Measurements from ENCODE around the gene GRM2. TPM values are rescaled to one million over a fixed set of nuclear protein-coding genes. Genes with fewer than 3 reads are reported as not detected.

The GRM2 gene
- total and polyA plus RNA-seq, 10 of the 15 experiments (the other 5 are each of a cell fraction or from before 2014, with no cell fraction given), result 0.01 to 0.14 (median 0.06) TPM; not detected in 5

GRCh38 chr3:51678641-51679040 lies 28.2 kb upstream of the GRM2 start:
- H3K79me2 ChIP-seq (ENCODE audit: control insufficient read depth, insufficient read depth, low read length), result peaks cover 9% of the 10 kb centered on the region
- BruUV-seq (replicated peaks), result no TSS peak
- ChIA-PET SMC1A (ENCODE audit: uncharacterized antibody, unreplicated experiment) (interaction anchor here (5.2 kb wide), 1 partner anchor 178 kb away, joined by 113 read pairs; the partner anchor contains the start of gene DCAF1), POLR2A (interaction anchor here (0.6 kb wide), 1 partner anchor 136 kb away, joined by 8 read pairs; no protein-coding TSS in a partner anchor), RAD21 (ENCODE audit: unreplicated experiment) (interaction anchor here (6.4 kb wide), 1 partner anchor 177 kb away, joined by 182 read pairs; the partner anchor contains the start of gene DCAF1), CTCF (interaction anchor here (1.2 to 11.7 kb wide), 4 partner anchors 7 to 176 kb away, joined by 3 to 243 read pairs (median 161); partner anchors contain the start of genes DCAF1 and TEX264)
- H3K27me3 ChIP-seq (replicated peaks in 1 of 2; ENCODE audit: control insufficient read depth in 2 of 2, insufficient read depth in 2 of 2, low read length in 1 of 2), result no peaks in the 10 kb centered on the region
- no peak overlapping the region for H3K4me3 ChIP-seq
- in situ Hi-C loops (cut with MboI), result loop anchor here (25.0 kb wide), 1 partner anchor 1066 kb away; the partner anchor contains the start of genes CISH and MAPKAPK3
- intact Hi-C loops (cut with micrococcal nuclease; ENCODE audit: unreplicated experiment), result no loop called here
- DNase-seq (ENCODE audit: low read depth, low spot score) (no peak), ATAC-seq (no peak), FAIRE-seq (no peak)
- no peak overlapping the region for H2AFZ ChIP-seq (ENCODE audit: control insufficient read depth, low read depth, low read length)
- no peak overlapping the region for H3K9ac ChIP-seq (ENCODE audit: control insufficient read depth, insufficient read depth, low read length)
- no peak overlapping the region for H3K4me2 ChIP-seq (ENCODE audit: control insufficient read depth, insufficient read depth)
- 95% methylated on average over 2 of the region's 2 CpGs for WGBS (ENCODE audit: insufficient coverage, insufficient replicate concordance, low lambda C conversion rate, missing lambda C conversion rate)
- H3K4me1 ChIP-seq (ENCODE audit: control insufficient read depth, insufficient read depth, low read length), result peaks cover 25% of the 10 kb centered on the region
- no peak overlapping the region for H3K27ac ChIP-seq (ENCODE audit: control insufficient read depth, insufficient read depth)
- H3K36me3 ChIP-seq (ENCODE audit: control insufficient read depth in 2 of 2, insufficient read depth in 2 of 2, low read length in 1 of 2), result peaks cover 3 to 5% of the 10 kb centered on the region in 2 experiments
- TF ChIP-seq NFYA (IDR thresholded peaks at IDR 0.05; ENCODE audit: borderline replicate concordance, low read depth, low read length) (no peak), SP1 (IDR thresholded peaks at IDR 0.05; ENCODE audit: low read depth, low read length) (no peak), BCLAF1 (IDR thresholded peaks at IDR 0.05) (no peak), SIN3A (IDR thresholded peaks at IDR 0.05; ENCODE audit: low read depth, low read length) (no peak)
- no peaks in the 10 kb centered on the region for H4K20me1 ChIP-seq (ENCODE audit: control insufficient read depth, insufficient read depth)
- no peaks in the 10 kb centered on the region for H3K9me3 ChIP-seq (replicated peaks; ENCODE audit: control insufficient read depth, insufficient read depth, low read length)
